ENCODE measurements around the gene PTX4. TPM values are rescaled to one million over a fixed set of nuclear protein-coding genes. Genes with fewer than 3 reads are reported as not detected.

Gene PTX4
- total and polyA plus RNA-seq, 2 donors (not counting 3 experiments of a cell fraction or from before 2014, with no cell fraction given), result 0.31 TPM; not detected in 1

- H3K9me3 ChIP-seq (replicated peaks; ENCODE audit: control insufficient read depth, insufficient read depth, low read length), result no peaks in the 10 kb centered on the region
Measured at GRCh38 chr16:1474796-1475551, 13.8 kb downstream of the PTX4 start, which contains the start of gene CLCN7. TSS of gene CLCN7 (minus strand) at chr16:1475028. CDS start at chr16:1474974, 54 bp downstream.

GRCh38 chr16:1474082-1474795, 14.5 kb downstream of the PTX4 start:
- DNase-seq (ENCODE audit: low read depth, low spot score), result no peak

More at GRCh38 chr16:1474796-1475551, 13.8 kb downstream of the PTX4 start, which contains the start of gene CLCN7:
- TF ChIP-seq POLR2AphosphoS5 (IDR thresholded peaks at IDR 0.05; ENCODE audit: insufficient read depth, low read depth, low read length), result no peak
- peak; percentile 99 for TF ChIP-seq MAX (IDR thresholded peaks at IDR 0.05; ENCODE audit: insufficient read depth, insufficient read length)
- TF ChIP-seq POLR2A (IDR thresholded peaks at IDR 0.05; ENCODE audit: low read depth, low read length), result peak; percentile 87
- peak; percentile 55 for TF ChIP-seq MYC (IDR thresholded peaks at IDR 0.05; ENCODE audit: low read depth, low read length)
- FAIRE-seq, result peak; percentile 63
- H3K9ac ChIP-seq (replicated peaks; ENCODE audit: extremely low read depth, insufficient read depth, low read length), result peak within 1 kb of the TSS; percentile 79
- intact Hi-C loops (cut with micrococcal nuclease) (loop anchor here (2.0 kb wide), 1 partner anchor 54 kb away; the partner anchor contains the start of gene UQCC4), dilution Hi-C loops (cut with MboI; ENCODE audit: extremely low pct_ligation_motif_present, low sequenced_read_pairs) (no loop called here)
- peak within 1 kb of the TSS; percentile 55 for H3K27ac ChIP-seq (ENCODE audit: insufficient read depth, low read depth, low read length)
- H3K9me1 ChIP-seq (replicated peaks; ENCODE audit: control insufficient read depth, extremely low read depth, insufficient read depth, low read length), result no peaks in the 10 kb centered on the region
- DNase-seq (ENCODE audit: low read depth, low spot score), result peak; percentile 82
- CTCF ChIA-PET, result no interaction called here
- peaks cover 5% of the 10 kb centered on the region for H3K4me1 ChIP-seq (ENCODE audit: control insufficient read depth, extremely low read depth, insufficient read depth, low read length)
- no peaks in the 10 kb centered on the region for H3K27me3 ChIP-seq (ENCODE audit: control insufficient read depth in 2 of 2, insufficient read depth in 2 of 2, low read length in 2 of 2)
- POLR2A ChIA-PET, result no interaction called here
- BruUV-seq (replicated peaks), result TSS peak; percentile 53
- no peaks in the 10 kb centered on the region for H3K36me3 ChIP-seq (ENCODE audit: control insufficient read depth in 2 of 2, extremely low read depth in 1 of 2, insufficient read depth in 2 of 2, low read length in 2 of 2)
- peak within 1 kb of the TSS; percentile 46 to 64 (median 60) for H3K4me3 ChIP-seq (replicated peaks in 1 of 3; ENCODE audit: insufficient read depth in 1 of 3, low read depth in 1 of 3, low read length in 3 of 3)
- peak within 1 kb of the TSS; percentile 74 for H2AFZ ChIP-seq (ENCODE audit: low read depth, low read length)
- H4K20me1 ChIP-seq (replicated peaks; ENCODE audit: control insufficient read depth, extremely low read depth, insufficient read depth, low read length), result no peaks in the 10 kb centered on the region
- H3K4me2 ChIP-seq (ENCODE audit: insufficient read depth, low read length), result peak within 1 kb of the TSS; percentile 94
- H3K79me2 ChIP-seq (ENCODE audit: control insufficient read depth, insufficient read depth, low read length), result peaks cover 19% of the 10 kb centered on the region

More at GRCh38 chr16:1474082-1474795, 14.5 kb downstream of the PTX4 start:
- CTCF ChIA-PET, result no interaction called here
- H3K79me2 ChIP-seq (ENCODE audit: control insufficient read depth, insufficient read depth, low read length), result peaks cover 21% of the 10 kb centered on the region
- peaks cover 5% of the 10 kb centered on the region for H3K4me1 ChIP-seq (ENCODE audit: control insufficient read depth, extremely low read depth, insufficient read depth, low read length)
- peak overlapping the region; percentile 55 for H3K27ac ChIP-seq (ENCODE audit: insufficient read depth, low read depth, low read length)
- TSS peak; percentile 57 for BruUV-seq (replicated peaks)
- intact Hi-C loops (cut with micrococcal nuclease) (loop anchor here (2.0 kb wide), 1 partner anchor 53 kb away; the partner anchor contains the start of gene UQCC4), dilution Hi-C loops (cut with MboI; ENCODE audit: extremely low pct_ligation_motif_present, low sequenced_read_pairs) (no loop called here)
- no peaks in the 10 kb centered on the region for H3K9me1 ChIP-seq (replicated peaks; ENCODE audit: control insufficient read depth, extremely low read depth, insufficient read depth, low read length)
- peak overlapping the region; percentile 46 to 64 (median 60) for H3K4me3 ChIP-seq (replicated peaks in 1 of 3; ENCODE audit: insufficient read depth in 1 of 3, low read depth in 1 of 3, low read length in 3 of 3)
- no peak for TF ChIP-seq MAX (IDR thresholded peaks at IDR 0.05; ENCODE audit: insufficient read depth, insufficient read length)
- TF ChIP-seq GATA2 (IDR thresholded peaks at IDR 0.05; ENCODE audit: insufficient read depth, insufficient read length, low read depth, low read length), result no peak
- no peak for TF ChIP-seq EZH2 (IDR thresholded peaks at IDR 0.05; ENCODE audit: borderline replicate concordance, low read depth, low read length, severe bottlenecking)
- no peak for TF ChIP-seq JUN (IDR thresholded peaks at IDR 0.05; ENCODE audit: borderline replicate concordance, insufficient read depth, insufficient read length, low read depth)
- peak overlapping the region; percentile 79 for H3K9ac ChIP-seq (replicated peaks; ENCODE audit: extremely low read depth, insufficient read depth, low read length)
- H2AFZ ChIP-seq (ENCODE audit: low read depth, low read length), result peak overlapping the region; percentile 74
- POLR2A ChIA-PET, result no interaction called here
- peak; percentile 37 for FAIRE-seq
- peak overlapping the region; percentile 94 for H3K4me2 ChIP-seq (ENCODE audit: insufficient read depth, low read length)
- H3K27me3 ChIP-seq (ENCODE audit: control insufficient read depth in 2 of 2, insufficient read depth in 2 of 2, low read length in 2 of 2), result no peaks in the 10 kb centered on the region
- no peaks in the 10 kb centered on the region for H4K20me1 ChIP-seq (replicated peaks; ENCODE audit: control insufficient read depth, extremely low read depth, insufficient read depth, low read length)
- H3K36me3 ChIP-seq (ENCODE audit: control insufficient read depth in 2 of 2, extremely low read depth in 1 of 2, insufficient read depth in 2 of 2, low read length in 2 of 2), result no peaks in the 10 kb centered on the region
- no peaks in the 10 kb centered on the region for H3K9me3 ChIP-seq (replicated peaks; ENCODE audit: control insufficient read depth, insufficient read depth, low read length)

All from endothelial cell of umbilical vein (primary cell).